GM21619 (cell line): ENCODE data around the gene SPACA9.

Source experiments
- ATAC-seq: cut with Tn5 transposase; IDR thresholded peaks from one replicate; pipeline ENCODE4 v1.9.1; 2021; ENCODE audit not compliant: unreplicated experiment

The SPACA9 gene

GRCh38 chr9:132862533-132862932 is 16.2 kb upstream of the SPACA9 start:
- no peak for ATAC-seq

GRCh38 chr9:132863096-132863495 is 15.6 kb upstream of the SPACA9 start:
- no peak for ATAC-seq

GRCh38 chr9:132864277-132864676 is 14.4 kb upstream of the SPACA9 start:
- ATAC-seq = no peak

- ATAC-seq = no peak
These were observed 14.0 kb upstream of the SPACA9 start for GRCh38 chr9:132864691-132865090.

GRCh38 chr9:132866898-132867297 is 11.8 kb upstream of the SPACA9 start:
- ATAC-seq = no peak

GRCh38 chr9:132869266-132869665 is 9.4 kb upstream of the SPACA9 start:
- ATAC-seq = no peak

GRCh38 chr9:132873403-132873802 is 5.3 kb upstream of the SPACA9 start:
- ATAC-seq = no peak

- ATAC-seq = no peak
These were observed 3.5 kb upstream of the SPACA9 start for GRCh38 chr9:132875159-132875558.

GRCh38 chr9:132876849-132877248 is 1.8 kb upstream of the SPACA9 start:
- ATAC-seq = no peak

GRCh38 chr9:132877458-132877823 is 1.3 kb upstream of the SPACA9 start:
- no peak for ATAC-seq

- ATAC-seq = peak; percentile 70
These were observed 639 bp upstream of the SPACA9 start, which contains the start of gene AK8 for GRCh38 chr9:132877824-132878694. TSS of gene AK8 (minus strand) at chr9:132878284. CDS start at chr9:132878255, 29 bp downstream.

- no peak for ATAC-seq
These were observed 992 bp downstream of the SPACA9 start for GRCh38 chr9:132879457-132880323.

GRCh38 chr9:132880324-132880661 is 1.6 kb downstream of the SPACA9 start:
- no peak for ATAC-seq

- ATAC-seq = no peak
These were observed 3.1 kb downstream of the SPACA9 start for GRCh38 chr9:132881826-132882225.

- ATAC-seq = no peak
These were observed 3.9 kb downstream of the SPACA9 start for GRCh38 chr9:132882616-132883015.

GRCh38 chr9:132883349-132884294 is 4.9 kb downstream of the SPACA9 start:
- ATAC-seq = no peak

- ATAC-seq = no peak
These were observed 7.1 kb downstream of the SPACA9 start for GRCh38 chr9:132885720-132886333.

- ATAC-seq = no peak
These were observed 7.6 kb downstream of the SPACA9 start for GRCh38 chr9:132886334-132886725.

GRCh38 chr9:132887181-132888120 is 8.8 kb downstream of the SPACA9 start:
- no peak for ATAC-seq
